WERI-Rb-1 (cell line): ENCODE measurements around the gene UBXN2A.
"Not testable (repeated sequence)": the region's sequence is repeated elsewhere in the genome, so short reads cannot be mapped to it uniquely, and the experiment has no call there.

Source experiments
- DNase-seq: peaks from one replicate; pipeline ENCODE4 v3.0.0-alpha.2; 2020
- H3K27ac ChIP-seq: fragments of 250-450 bp; sonication (Bioruptor Pico); 2 replicates; pipeline ENCODE4 v1.5.1; 2020; ENCODE audit warnings: mild to moderate bottlenecking, moderate library complexity
- H3K27me3 ChIP-seq: fragments of 250-450 bp; sonication (Bioruptor Pico); 2 replicates; pipeline ENCODE4 v1.5.1; 2021; ENCODE audit warnings: mild to moderate bottlenecking, low read depth, moderate library complexity; ENCODE audit not compliant: insufficient read depth, severe bottlenecking
- H3K36me3 ChIP-seq: fragments of 250-450 bp; sonication (Bioruptor Pico); 2 replicates; pipeline ENCODE4 v1.5.1; 2020; ENCODE audit warnings: mild to moderate bottlenecking, moderate library complexity
- H3K4me3 ChIP-seq: 2 replicates; pipeline ENCODE4 v1.5.1; 2011; ENCODE audit warnings: low read depth, mild to moderate bottlenecking, control low read depth, low read length
- H3K9me3 ChIP-seq: fragments of 250-450 bp; sonication (Bioruptor Pico); 2 replicates; pipeline ENCODE4 v1.5.1; 2021; ENCODE audit warnings: mild to moderate bottlenecking, moderate library complexity; ENCODE audit not compliant: severe bottlenecking
- TF ChIP-seq, protein P1 (sequence below): IDR thresholded peaks from 2 replicates; pipeline ENCODE4 v1.5.1; 2011; ENCODE audit warnings: low read depth, mild to moderate bottlenecking, control low read depth, inconsistent platforms, low read length

UBXN2A gene

DNA sequence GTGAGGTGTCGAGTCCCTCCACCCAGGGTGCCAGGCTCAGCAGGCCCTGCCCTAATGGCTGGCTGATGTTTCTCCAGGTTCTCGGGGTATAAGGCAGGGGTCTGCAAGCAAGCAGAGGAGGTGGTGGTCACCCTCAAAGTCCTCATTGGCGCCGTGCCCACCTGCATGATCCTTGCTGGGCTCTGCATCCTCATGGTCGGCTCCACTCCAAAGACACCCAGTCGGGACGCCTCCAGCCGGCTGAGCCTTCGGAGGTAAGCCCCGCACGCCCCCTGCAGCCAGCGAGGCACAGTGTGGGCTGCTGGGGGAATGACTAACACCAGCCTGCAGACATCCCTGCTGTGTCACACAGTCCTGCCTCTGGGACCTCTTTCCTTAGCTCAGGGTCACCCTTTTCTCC, 83.8 kb downstream of the UBXN2A start:
- Histone ChIP-seq H3K27me3 (no peaks in the 10 kb centered on the region), H3K36me3 (peaks cover 63% of the 10 kb centered on the region), H3K4me3 (no peak overlapping the region), H3K27ac (no peak overlapping the region), H3K9me3 (no peaks in the 10 kb centered on the region)
- no peak for DNase-seq
- TF ChIP-seq, protein P1, sequence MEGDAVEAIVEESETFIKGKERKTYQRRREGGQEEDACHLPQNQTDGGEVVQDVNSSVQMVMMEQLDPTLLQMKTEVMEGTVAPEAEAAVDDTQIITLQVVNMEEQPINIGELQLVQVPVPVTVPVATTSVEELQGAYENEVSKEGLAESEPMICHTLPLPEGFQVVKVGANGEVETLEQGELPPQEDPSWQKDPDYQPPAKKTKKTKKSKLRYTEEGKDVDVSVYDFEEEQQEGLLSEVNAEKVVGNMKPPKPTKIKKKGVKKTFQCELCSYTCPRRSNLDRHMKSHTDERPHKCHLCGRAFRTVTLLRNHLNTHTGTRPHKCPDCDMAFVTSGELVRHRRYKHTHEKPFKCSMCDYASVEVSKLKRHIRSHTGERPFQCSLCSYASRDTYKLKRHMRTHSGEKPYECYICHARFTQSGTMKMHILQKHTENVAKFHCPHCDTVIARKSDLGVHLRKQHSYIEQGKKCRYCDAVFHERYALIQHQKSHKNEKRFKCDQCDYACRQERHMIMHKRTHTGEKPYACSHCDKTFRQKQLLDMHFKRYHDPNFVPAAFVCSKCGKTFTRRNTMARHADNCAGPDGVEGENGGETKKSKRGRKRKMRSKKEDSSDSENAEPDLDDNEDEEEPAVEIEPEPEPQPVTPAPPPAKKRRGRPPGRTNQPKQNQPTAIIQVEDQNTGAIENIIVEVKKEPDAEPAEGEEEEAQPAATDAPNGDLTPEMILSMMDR, result peak; percentile 32

DNA sequence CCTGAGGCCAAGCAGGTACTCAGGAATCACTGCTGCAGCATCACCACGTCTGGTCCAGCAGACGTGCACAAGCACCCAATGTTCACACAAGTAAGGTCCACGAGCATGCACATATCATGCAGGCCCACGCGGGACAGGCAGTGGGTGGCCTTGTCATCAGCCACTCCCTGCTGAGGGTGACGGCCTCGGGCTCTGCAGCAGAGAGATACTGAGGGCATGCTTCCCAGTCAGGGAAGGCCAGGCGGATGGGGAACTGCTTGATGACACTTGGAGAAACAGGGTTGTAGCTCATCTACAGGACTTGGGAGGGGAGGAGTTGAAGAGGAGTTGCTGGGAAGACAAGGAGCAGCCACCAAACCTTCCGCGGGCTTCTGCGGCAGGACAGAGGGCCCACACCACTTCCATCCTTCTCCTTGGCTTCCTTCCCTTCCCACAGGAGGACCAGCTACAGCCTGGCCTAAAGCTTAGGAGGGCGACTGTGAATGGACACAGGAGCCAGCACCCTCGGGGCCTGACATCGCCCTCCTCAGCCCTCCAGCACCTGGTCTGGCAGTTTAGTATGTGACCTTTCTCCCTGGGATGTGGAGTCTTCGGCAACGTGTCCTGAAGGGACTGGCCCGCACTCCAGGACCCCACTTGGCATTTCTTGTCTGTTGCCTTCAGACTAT, 84.9 kb downstream of the UBXN2A start:
- no peak overlapping the region for H3K4me3 ChIP-seq
- no peaks in the 10 kb centered on the region for H3K9me3 ChIP-seq
- no peak for DNase-seq
- H3K36me3 ChIP-seq, result peaks cover 74% of the 10 kb centered on the region
- TF ChIP-seq, protein P1, result no peak
- no peaks in the 10 kb centered on the region for H3K27me3 ChIP-seq
- H3K27ac ChIP-seq, result peak overlapping the region; percentile 36; the same call in 1 of the 2 replicates

DNA sequence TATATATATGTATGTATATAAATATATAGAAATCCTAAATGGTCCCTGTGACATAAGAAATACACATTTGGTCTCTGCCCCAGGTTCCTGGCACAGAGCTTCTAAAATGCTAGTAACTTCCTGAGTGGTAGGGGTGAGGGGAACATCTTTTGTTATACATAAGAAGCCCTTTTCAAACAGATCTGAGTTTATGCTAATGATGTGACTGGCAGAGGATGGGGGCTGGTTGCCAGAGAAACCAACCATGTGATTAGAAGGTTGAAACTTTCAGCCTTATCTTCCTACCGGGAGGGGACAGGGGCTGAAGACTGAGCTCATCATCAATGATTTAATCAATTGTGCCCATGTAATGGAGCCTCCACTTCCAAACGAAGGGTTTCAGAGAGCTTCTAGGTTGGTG, 86.0 kb downstream of the UBXN2A start:
- H3K9me3 ChIP-seq, result no peaks in the 10 kb centered on the region
- TF ChIP-seq, protein P1, result no peak
- no peak overlapping the region for H3K4me3 ChIP-seq
- H3K27me3 ChIP-seq, result no peaks in the 10 kb centered on the region
- no peak for DNase-seq
- peak overlapping the region; percentile 74 for H3K27ac ChIP-seq
- peaks cover 85% of the 10 kb centered on the region for H3K36me3 ChIP-seq

DNA sequence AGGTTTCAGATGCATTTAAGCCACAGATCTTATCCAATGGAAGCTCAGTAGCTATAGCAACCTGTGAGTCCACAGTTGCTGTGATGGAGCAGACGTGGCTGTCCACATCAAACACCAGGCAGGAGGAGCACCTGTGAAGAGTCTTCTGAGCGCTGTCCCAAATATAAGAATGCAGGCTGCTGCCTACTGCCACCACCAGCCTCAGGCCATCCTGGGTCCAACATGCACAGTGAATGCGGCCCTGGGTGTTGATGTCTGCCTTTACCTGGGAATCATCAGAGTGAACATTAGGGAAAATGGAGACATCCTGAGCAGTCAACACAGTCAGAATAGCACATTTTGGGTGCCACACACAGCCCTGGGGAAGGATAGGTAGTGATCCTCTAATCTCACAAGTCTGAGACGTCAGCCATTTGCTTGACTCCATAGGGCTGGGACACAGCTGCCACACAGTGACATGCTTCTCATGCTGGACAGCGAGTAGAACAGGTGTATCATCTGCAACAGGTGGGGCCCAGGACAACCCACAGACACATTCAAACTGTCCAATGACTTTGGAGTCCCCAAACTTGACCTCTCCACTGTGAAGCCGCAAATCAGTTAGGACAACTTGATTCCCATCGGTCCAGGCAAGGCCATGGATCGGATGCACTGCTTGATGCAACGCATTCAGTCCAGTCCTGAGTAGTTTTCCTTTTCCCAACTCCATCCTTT, 98.7 kb downstream of the UBXN2A start:
- no peak for DNase-seq

DNA sequence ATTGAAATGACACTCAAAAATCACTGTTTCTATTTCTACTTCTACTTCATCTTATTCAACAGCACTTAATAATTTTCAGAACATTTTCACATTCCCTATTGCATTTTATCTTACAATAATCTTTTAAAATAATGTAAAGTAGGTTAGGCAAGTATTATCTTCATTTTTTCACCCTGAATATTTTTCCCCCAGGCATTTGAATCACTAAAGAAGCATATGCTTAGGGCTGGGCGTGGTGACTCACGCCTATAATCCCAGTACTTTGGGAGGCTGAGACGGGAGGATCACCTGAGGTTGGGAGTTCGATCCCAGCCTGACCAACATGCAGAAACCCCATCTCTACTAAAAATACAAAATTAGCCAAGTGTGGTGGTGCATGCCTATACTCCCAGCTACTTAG, 100.2 kb downstream of the UBXN2A start:
- DNase-seq, result no peak
- TF ChIP-seq, protein P1, result no peak
- no peak overlapping the region for H3K4me3 ChIP-seq
- peaks cover 4% of the 10 kb centered on the region for H3K9me3 ChIP-seq
- H3K27ac ChIP-seq, result no peak overlapping the region
- H3K27me3 ChIP-seq, result no peaks in the 10 kb centered on the region
- H3K36me3 ChIP-seq, result peaks cover 51% of the 10 kb centered on the region

More for the DNA sequence above, 98.7 kb downstream of the UBXN2A start:
- no peak overlapping the region for H3K4me3 ChIP-seq
- H3K36me3 ChIP-seq, result peaks cover 61% of the 10 kb centered on the region
- peaks cover 4% of the 10 kb centered on the region for H3K9me3 ChIP-seq
- H3K27ac ChIP-seq, result no peak overlapping the region
- H3K27me3 ChIP-seq, result no peaks in the 10 kb centered on the region
- TF ChIP-seq, protein P1, result no peak

DNA sequence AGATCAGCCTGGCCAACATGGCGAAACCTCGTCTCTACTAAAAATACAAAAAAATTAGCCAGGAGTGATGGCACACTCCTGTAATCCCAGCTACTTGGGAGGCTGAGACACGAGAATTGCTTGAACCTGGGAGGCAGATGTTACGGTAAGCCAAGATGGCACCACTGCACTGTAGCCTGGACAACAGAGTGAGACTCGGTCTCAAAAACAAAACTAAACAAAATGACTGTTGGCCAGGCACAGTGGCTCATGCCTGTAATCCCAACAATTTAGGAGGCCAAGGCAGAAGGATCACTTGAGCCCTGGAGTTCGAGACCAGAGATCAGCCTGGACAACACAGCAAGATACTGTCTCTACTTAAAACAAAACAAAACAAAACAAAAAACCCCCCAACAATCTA, 102.9 kb downstream of the UBXN2A start:
- peaks cover 28% of the 10 kb centered on the region for H3K36me3 ChIP-seq
- H3K27me3 ChIP-seq, H3K9me3 ChIP-seq, H3K4me3 ChIP-seq, DNase-seq: not testable (repeated sequence)
- peak overlapping the region; percentile 58 for H3K27ac ChIP-seq
